Activated CD8-positive, alpha-beta memory T cell treated with anti-CD3 and anti-CD28 coated beads, Interleukin-2, amount 50 U/mL, for 24 hours (primary cell): ENCODE measurements around the gene S1PR4.
A peak's percentile ranks its signal among the peaks of the same experiment; 100 is the strongest.

Experiments
- DNase-seq: peaks from one replicate; pipeline ENCODE4 v3.0.0-alpha.2; 2020; ENCODE audit errors: extremely low read depth

Gene S1PR4, protein sequence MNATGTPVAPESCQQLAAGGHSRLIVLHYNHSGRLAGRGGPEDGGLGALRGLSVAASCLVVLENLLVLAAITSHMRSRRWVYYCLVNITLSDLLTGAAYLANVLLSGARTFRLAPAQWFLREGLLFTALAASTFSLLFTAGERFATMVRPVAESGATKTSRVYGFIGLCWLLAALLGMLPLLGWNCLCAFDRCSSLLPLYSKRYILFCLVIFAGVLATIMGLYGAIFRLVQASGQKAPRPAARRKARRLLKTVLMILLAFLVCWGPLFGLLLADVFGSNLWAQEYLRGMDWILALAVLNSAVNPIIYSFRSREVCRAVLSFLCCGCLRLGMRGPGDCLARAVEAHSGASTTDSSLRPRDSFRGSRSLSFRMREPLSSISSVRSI

GRCh38 chr19:3178377-3178972 is at the start of gene S1PR4:
S1PR4 (plus strand) TSS chr19:3178769; CDS start chr19:3178793, 24 bp downstream.
- no peak for DNase-seq

DNA sequence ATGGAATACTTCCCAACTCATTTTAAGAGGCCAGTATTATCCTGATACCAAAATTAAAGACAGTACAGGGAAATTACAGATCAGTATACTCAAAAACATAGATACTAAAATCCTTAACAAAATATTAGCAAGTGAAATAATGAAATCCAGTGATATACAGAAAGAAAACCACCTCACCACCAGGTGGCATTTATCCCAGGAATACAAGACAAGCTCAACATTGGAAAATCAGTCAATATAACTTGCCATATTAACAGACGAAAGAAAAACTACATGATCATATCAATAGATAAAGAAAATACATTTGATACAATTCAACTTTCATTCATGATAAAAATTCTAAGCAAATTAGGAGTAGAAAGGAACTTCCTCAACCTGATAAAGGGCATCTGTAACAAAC is 49.5 kb upstream of the S1PR4 start:
- DNase-seq: no peak

GRCh38 chr19:3131168-3131567 is 47.4 kb upstream of the S1PR4 start:
- DNase-seq: no peak

DNA sequence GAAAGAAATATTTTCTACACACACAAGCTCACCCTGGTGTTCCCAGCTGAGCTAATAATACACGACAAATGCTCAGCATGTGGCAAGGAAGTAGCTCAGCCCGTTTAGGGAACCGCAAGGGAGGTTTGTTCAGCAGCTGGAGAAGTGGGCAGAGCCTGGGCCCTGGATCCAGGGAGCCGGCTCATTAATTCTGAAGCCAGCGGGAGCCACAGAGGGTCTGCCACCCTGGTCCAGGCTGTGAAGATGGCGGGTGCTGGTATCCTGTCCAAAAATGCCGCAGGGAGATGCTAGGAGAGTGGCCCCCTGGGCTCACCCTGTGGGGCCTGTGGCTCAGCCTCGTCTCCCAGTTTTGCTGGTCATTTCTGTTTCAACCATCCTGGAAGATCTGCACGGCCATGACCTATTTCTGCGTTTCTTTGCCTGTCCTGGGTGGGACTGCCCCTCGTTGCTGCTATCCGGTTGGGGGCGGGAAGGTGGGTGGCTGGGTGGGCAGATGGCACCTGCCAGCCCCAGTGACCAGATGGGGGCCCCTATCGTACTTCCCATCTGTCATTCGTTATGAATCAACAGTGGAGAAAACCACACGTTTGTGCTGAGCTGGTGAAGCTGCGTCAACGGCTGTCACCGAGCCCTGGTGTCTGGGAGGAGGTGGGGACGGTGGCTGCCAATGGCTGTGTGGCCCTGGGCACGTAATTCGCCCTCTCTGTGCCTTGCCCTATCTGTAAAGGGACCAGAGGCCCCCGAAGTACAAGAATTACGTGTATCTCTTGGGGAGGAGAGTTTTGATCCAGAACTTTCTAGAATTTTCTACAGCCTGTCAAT is 45.4 kb upstream of the S1PR4 start:
- DNase-seq: peak; percentile 66

- no peak for DNase-seq
Observed at GRCh38 chr19:3133793-3134116, 44.8 kb upstream of the S1PR4 start.

- DNase-seq: no peak
Observed at GRCh38 chr19:3135961-3136683, 42.4 kb upstream of the S1PR4 start, which contains the start of gene GNA15. GNA15 (plus strand) TSS chr19:3136033; CDS start chr19:3136451, 418 bp downstream.

GRCh38 chr19:3136684-3137055 is 41.9 kb upstream of the S1PR4 start:
- no peak for DNase-seq

DNA sequence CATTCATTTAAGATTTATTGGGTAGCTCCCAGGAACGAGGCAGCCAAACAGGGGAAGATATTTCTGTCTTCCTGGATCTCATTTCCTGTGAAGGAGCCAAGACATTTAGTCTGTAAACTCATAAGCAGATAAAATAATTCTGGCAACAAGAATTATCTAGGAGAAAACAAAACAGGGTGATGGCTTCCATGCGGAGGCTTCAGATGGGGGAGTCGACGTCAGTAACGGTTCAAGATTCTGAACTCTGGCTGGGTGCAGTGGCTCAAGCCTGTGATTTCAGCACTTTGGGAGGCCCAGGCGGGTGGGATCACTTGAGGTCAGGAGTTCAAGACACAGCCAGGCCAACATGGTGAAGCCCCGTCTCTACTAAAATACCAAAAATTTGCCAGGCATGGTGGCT is 41.5 kb upstream of the S1PR4 start:
- no peak for DNase-seq

DNA sequence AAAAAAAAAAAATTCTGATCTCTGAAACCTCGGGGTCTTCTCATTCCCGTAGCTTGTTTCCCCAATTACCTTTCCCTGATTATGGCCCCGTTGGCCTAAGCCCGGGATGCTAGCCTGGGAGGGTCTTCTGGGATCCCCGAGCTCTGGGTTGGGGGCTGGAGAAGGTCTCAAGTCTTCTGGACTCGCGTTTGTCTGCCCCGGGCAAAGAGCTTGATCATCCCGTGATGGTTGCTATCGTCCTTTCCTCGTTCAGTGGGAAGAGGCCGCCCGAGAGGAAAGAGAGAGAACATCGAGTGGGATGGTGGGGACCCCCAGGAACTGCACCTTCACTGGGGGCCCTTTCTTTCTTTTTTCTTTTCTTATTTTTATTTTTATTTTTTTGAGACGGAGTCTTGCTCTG is 40.3 kb upstream of the S1PR4 start:
- no peak for DNase-seq

GRCh38 chr19:3140667-3141038 is 37.9 kb upstream of the S1PR4 start:
- no peak for DNase-seq

- DNase-seq: no peak
Observed at GRCh38 chr19:3142292-3142670, 36.3 kb upstream of the S1PR4 start.

GRCh38 chr19:3142781-3143337 is 35.7 kb upstream of the S1PR4 start:
- no peak for DNase-seq

DNA sequence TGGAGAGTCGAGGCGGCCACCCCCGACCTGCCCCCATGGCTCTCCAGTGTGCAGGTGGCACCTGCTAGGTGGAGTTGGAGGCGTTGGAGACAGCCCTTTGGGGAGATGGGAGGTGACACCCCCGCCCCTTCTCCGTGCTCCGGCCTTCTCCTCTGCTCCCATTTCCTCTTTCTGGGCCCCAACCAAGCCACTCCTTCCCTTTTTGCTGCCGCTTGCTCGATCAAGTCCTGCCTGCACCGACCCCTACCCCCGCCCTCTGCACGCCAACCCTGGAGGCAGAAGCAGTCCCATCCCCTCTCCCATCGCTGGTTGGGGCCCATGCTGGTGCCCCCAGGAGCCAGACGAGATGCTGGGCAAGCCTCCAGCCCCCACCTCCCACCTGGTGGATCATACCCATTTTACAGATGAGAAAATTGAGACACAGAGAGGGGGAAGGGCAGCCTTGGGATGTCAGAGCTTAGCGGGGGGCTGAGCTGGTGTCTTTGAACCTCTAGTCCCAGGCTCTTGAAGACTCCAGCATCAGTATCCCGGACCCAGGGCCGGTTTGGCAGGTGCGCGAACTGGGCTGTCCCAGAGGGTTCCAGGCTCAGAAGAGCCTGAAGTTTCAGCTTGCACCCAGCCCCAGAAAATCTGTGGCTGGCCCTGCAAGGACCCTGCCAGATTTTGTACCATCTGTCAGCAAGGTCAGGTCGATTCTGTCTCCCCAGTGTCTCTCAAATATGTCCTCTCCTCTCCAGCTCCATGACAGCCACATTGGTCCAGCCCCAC is 32.5 kb upstream of the S1PR4 start:
- no peak for DNase-seq

DNA sequence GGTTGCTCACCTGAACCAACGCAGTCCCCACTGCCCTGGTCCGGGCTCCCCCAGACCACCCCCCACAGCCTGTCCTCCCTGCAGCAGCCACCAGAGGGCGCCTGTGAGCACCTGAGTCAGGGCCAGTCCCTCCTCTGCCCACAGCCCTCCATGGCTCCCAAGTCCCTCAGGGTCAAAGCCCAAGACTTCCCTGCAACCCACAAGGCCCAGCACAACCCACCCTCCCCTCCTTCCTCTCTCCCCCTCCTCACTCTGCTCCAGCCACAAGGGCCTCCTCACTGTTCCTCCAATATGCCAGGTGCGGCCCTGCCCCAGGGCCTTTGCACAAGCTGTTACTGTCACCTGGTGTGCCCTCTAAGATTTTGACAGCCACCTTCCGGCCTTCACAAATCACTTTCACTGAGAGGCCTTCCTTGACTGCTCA is 31.9 kb upstream of the S1PR4 start:
- DNase-seq: no peak

GRCh38 chr19:3148503-3148902 is 30.1 kb upstream of the S1PR4 start:
- DNase-seq: no peak

DNA sequence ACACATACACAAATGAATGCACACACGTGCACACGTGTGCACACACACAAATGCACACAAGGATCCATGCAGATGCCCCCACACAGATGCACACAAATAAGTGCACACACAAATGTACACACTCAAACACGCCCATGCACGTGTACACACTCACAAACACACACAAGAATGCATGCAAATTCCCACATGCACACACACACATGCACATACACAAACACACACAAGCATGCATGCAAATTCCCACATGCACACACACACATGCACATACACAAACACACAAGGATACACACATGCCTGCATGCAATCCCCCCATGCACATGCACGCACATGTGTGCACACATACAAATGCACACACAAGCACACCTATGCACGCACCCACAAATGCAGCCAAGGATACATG is 29.5 kb upstream of the S1PR4 start:
- DNase-seq: no peak

GRCh38 chr19:3149526-3150505 is 28.8 kb upstream of the S1PR4 start:
- no peak for DNase-seq

DNA sequence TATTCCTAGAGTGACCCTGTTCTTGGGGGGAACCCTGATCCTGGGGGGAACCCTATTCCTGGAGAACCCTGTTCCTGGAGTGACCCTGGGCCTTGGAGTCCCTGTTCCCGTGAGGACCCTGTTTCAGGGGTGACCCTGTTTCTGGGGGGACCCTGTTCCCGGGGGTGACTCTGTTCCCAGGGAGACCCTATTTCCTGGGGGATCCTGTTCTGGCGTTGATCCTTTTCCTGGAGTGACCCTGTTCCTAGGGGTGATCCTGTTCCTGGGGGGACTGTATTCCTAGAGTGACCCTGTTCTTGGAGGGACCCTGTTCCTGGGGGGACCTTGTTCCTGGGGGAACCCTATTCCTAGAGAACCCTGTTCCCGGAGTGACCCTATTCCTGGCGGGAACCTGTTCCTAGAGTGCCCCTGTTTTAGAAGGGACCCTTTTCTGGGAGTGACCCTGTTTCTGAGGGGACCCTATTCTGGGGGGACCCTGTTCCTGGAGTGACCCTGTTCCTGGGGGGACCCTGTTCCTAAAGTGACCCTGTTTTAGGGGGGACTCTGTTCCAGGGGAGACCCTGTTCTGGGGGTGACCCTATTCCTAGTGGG is 27.7 kb upstream of the S1PR4 start:
- DNase-seq: no peak
